Measurements from ENCODE around the gene CD109. TPM values are rescaled to one million over a fixed set of nuclear protein-coding genes. Genes with fewer than 3 reads are reported as not detected.

CD109 gene
- total RNA-seq, 3 donors from 2014 or later = 10.2 to 16.8 (median 13.3) TPM

DNA sequence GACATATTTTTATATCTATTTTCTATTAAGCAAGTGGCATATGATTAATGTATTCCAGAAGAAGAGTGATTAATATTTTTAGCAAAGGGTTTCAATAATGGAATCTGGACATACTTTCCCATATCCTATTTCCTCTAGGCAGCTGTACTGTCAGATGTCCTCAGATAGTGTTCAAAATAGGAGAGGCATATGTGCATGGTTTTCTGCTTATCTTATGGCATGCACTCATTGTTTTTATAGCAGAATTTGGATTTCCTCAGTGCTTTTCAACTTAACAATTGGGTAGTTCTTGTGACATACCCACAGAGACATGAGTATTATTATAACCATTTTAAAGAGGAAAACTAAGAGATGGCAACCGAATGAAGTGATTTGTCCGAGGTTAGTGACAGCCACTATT, 29.6 kb upstream of the CD109 start:
- Histone ChIP-seq H3K4me3 (no peak overlapping the region), H3K27ac (no peak overlapping the region), H3K36me3 (no peaks in the 10 kb centered on the region), H3K27me3 (no peaks in the 10 kb centered on the region), H3K9me3 (no peaks in the 10 kb centered on the region), H3K4me1 (no peaks in the 10 kb centered on the region)
- DNase-seq (ENCODE audit: low spot score in 2 of 2) = no peak
- intact Hi-C loops (cut with DNase I; ENCODE audit: low total_unique reads) = no loop called here
- TF ChIP-seq POLR2AphosphoS5 (IDR thresholded peaks at IDR 0.05) = no peak
- TF ChIP-seq POLR2A (IDR thresholded peaks at IDR 0.05) = no peak
- TF ChIP-seq, protein P1, sequence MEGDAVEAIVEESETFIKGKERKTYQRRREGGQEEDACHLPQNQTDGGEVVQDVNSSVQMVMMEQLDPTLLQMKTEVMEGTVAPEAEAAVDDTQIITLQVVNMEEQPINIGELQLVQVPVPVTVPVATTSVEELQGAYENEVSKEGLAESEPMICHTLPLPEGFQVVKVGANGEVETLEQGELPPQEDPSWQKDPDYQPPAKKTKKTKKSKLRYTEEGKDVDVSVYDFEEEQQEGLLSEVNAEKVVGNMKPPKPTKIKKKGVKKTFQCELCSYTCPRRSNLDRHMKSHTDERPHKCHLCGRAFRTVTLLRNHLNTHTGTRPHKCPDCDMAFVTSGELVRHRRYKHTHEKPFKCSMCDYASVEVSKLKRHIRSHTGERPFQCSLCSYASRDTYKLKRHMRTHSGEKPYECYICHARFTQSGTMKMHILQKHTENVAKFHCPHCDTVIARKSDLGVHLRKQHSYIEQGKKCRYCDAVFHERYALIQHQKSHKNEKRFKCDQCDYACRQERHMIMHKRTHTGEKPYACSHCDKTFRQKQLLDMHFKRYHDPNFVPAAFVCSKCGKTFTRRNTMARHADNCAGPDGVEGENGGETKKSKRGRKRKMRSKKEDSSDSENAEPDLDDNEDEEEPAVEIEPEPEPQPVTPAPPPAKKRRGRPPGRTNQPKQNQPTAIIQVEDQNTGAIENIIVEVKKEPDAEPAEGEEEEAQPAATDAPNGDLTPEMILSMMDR (IDR thresholded peaks at IDR 0.05) = no peak

DNA sequence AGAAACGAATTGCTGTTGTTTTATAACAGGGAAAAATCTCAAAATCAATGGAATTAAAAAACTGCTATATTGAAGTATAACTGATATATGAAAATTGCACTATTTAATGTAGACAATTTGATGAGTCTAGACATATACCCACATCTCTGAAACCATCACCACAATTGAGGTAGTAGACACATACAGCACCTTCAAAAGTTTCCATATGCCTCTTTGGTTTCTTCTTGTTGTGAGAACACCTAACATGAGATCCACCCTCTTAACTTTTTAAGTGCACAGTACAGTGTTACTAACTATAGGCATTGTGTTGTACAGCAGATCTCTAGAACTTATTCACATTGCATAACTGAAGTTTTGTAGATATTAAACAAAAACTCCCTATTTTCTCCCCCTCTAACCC, 28.2 kb upstream of the CD109 start:
- no peak overlapping the region for H3K27ac ChIP-seq
- H3K27me3 ChIP-seq = no peaks in the 10 kb centered on the region
- H3K4me3 ChIP-seq = no peak overlapping the region
- no peaks in the 10 kb centered on the region for H3K4me1 ChIP-seq
- TF ChIP-seq, protein P1 (IDR thresholded peaks at IDR 0.05) = no peak
- TF ChIP-seq POLR2AphosphoS5 (IDR thresholded peaks at IDR 0.05) (no peak), POLR2A (IDR thresholded peaks at IDR 0.05) (no peak)
- intact Hi-C loops (cut with DNase I; ENCODE audit: low total_unique reads) = no loop called here
- H3K9me3 ChIP-seq = no peaks in the 10 kb centered on the region
- H3K36me3 ChIP-seq = no peaks in the 10 kb centered on the region
- no peak for DNase-seq (ENCODE audit: low spot score in 2 of 2)

GRCh38 chr6:73669005-73669404, 27.0 kb upstream of the CD109 start:
- no peak for DNase-seq (ENCODE audit: low spot score in 2 of 2)
- intact Hi-C loops (cut with DNase I; ENCODE audit: low total_unique reads) = no loop called here
- TF ChIP-seq POLR2A (IDR thresholded peaks at IDR 0.05) (no peak), POLR2AphosphoS5 (IDR thresholded peaks at IDR 0.05) (no peak)
- TF ChIP-seq, protein P1 (IDR thresholded peaks at IDR 0.05) = no peak

DNA sequence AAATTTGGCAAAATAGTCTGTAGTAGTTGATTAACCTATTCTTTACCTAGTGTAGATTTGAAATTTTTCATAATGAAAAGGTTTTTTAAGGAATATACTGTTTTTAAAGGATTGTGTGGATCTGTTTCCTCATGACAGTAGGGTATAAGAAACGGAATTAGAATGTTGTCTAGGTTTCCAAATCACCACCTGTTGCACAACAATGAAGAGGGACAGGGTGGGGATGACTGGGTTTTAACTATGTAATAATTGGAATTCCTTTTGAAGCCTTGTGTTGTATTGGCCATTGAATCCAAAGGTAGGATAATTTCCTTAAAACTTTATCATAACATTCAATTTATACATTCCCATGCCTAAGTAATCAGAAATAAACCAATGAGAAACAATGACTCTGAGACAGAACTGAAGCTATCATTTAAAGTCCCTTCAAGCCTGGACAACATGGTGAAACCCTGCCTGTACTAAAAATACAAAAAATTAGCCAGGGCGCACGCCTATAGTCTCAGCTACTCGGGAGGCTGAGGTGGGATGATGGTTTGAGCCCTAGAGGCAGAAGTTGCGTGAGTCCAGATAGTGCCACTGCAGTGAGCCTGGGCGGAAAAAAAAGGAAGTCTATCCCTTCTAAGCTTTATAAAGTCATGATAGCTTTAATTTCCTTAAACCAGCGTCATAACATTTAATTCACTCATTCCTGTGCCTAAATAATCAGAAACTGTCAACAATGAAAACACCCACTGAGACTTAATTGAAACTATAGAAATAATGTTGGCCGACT, 23.9 kb upstream of the CD109 start:
- DNase-seq (ENCODE audit: low spot score in 2 of 2) = no peak
- no peaks in the 10 kb centered on the region for H3K27me3 ChIP-seq
- H3K36me3 ChIP-seq = no peaks in the 10 kb centered on the region
- H3K9me3 ChIP-seq = no peaks in the 10 kb centered on the region
- no peaks in the 10 kb centered on the region for H3K4me1 ChIP-seq
- H3K4me3 ChIP-seq = no peak overlapping the region
- intact Hi-C loops (cut with DNase I; ENCODE audit: low total_unique reads) = no loop called here
- H3K27ac ChIP-seq = no peak overlapping the region
- no peak for TF ChIP-seq POLR2A (IDR thresholded peaks at IDR 0.05)
- TF ChIP-seq, protein P1 (IDR thresholded peaks at IDR 0.05) = no peak
- no peak for TF ChIP-seq POLR2AphosphoS5 (IDR thresholded peaks at IDR 0.05)

More at GRCh38 chr6:73669005-73669404, 27.0 kb upstream of the CD109 start:
- H3K36me3 ChIP-seq = no peaks in the 10 kb centered on the region
- H3K27ac ChIP-seq = no peak overlapping the region
- no peak overlapping the region for H3K4me3 ChIP-seq
- no peaks in the 10 kb centered on the region for H3K4me1 ChIP-seq
- H3K9me3 ChIP-seq = no peaks in the 10 kb centered on the region
- H3K27me3 ChIP-seq = no peaks in the 10 kb centered on the region

DNA sequence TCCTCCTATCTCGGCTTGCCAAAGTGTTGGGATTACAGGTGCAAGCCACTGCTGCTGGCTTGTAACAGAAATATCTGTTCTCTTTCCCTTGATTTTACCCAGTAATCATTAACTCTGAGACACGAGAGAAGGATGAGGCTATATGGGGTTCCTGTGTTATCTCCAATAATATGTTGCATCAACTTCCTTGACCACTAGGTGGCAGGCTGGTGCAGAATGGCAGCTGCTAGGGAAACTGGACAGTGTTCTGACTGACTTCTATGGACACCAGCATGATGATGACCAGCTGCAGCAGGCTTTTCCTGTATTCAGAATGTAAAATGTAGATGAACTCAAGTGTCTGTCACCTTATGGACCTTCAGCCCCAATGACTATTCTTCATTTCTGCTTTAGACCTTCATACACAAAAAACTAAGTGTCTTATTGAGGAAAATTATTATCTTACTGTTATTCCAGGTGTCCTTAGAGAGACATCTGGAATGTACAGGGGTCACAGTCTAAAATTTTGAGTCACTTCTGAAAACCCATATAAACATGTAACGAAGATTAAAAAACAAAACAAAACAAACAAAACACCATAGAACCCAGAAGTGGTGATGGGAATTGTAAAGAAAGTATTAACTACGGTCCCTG, 20.4 kb upstream of the CD109 start:
- H3K4me3 ChIP-seq = no peak overlapping the region
- peak; percentile 51 to 63 for DNase-seq (ENCODE audit: low spot score in 2 of 2)
- no peaks in the 10 kb centered on the region for H3K36me3 ChIP-seq
- H3K4me1 ChIP-seq = no peaks in the 10 kb centered on the region
- H3K27ac ChIP-seq = no peak overlapping the region
- no peaks in the 10 kb centered on the region for H3K27me3 ChIP-seq
- intact Hi-C loops (cut with DNase I; ENCODE audit: low total_unique reads) = no loop called here
- H3K9me3 ChIP-seq = no peaks in the 10 kb centered on the region
- TF ChIP-seq, protein P1 (IDR thresholded peaks at IDR 0.05) = peak; percentile 72 to 87 (median 87)
- no peak for TF ChIP-seq POLR2AphosphoS5 (IDR thresholded peaks at IDR 0.05)
- TF ChIP-seq POLR2A (IDR thresholded peaks at IDR 0.05) = no peak
